IPS-18a (cell line): ENCODE results near the gene CDC6.
A peak's percentile ranks its signal among the peaks of the same experiment; 100 is the strongest.

ENCODE experiments used
- H3K27ac ChIP-seq: one replicate; pipeline ENCODE4 v1.5.1; 2013; ENCODE audit warnings: low read length
- H3K27me3 ChIP-seq: one replicate; pipeline ENCODE4 v1.6.1; 2013; ENCODE audit warnings: mild to moderate bottlenecking, low read length; ENCODE audit not compliant: control insufficient read depth, insufficient read depth
- H3K36me3 ChIP-seq: one replicate; pipeline ENCODE4 v1.6.1; 2013; ENCODE audit warnings: low read depth, low read length; ENCODE audit not compliant: control insufficient read depth
- H3K4me1 ChIP-seq: one replicate; pipeline ENCODE4 v1.6.1; 2013; ENCODE audit warnings: low read depth, low read length; ENCODE audit not compliant: control insufficient read depth
- H3K4me3 ChIP-seq: one replicate; pipeline ENCODE4 v1.5.1; 2013; ENCODE audit warnings: low read length
- H3K9ac ChIP-seq: one replicate; pipeline ENCODE4 v1.6.1; 2013; ENCODE audit warnings: mild to moderate bottlenecking, low read length, moderate library complexity
- H3K9me3 ChIP-seq: one replicate; pipeline ENCODE4 v1.6.1; 2013; ENCODE audit warnings: low read depth, low read length; ENCODE audit not compliant: control insufficient read depth

Gene CDC6

DNA sequence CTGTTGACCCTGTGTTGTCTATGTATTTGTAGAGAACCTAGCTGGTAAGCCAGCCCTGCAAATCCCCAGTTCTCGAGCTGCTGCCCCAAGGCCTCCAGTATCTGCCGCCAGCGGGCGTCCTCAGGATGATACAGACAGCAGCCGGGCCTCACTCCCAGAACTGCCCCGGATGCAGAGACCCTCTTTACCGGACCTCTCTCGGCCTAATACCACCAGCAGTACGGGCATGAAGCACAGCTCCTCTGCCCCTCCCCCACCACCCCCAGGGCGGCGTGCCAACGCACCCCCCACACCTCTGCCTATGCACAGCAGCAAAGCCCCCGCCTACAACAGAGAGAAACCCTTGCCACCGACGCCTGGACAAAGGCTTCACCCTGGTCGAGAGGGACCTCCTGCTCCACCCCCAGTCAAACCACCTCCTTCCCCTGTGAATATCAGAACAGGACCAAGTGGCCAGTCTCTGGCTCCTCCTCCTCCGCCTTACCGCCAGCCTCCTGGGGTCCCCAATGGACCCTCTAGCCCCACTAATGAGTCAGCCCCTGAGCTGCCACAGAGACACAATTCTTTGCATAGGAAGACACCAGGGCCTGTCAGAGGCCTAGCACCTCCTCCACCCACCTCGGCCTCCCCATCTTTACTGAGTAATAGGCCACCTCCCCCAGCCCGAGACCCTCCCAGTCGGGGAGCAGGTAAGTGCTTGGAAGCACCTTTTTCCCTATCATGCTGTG is 23.1 kb upstream of the CDC6 start:
- no peak overlapping the region for H3K9ac ChIP-seq
- no peaks in the 10 kb centered on the region for H3K27me3 ChIP-seq
- H3K36me3 ChIP-seq, result peaks cover 34% of the 10 kb centered on the region
- H3K4me3 ChIP-seq, result no peak overlapping the region
- H3K9me3 ChIP-seq, result no peaks in the 10 kb centered on the region
- H3K4me1 ChIP-seq, result no peaks in the 10 kb centered on the region
- H3K27ac ChIP-seq, result no peak overlapping the region

DNA sequence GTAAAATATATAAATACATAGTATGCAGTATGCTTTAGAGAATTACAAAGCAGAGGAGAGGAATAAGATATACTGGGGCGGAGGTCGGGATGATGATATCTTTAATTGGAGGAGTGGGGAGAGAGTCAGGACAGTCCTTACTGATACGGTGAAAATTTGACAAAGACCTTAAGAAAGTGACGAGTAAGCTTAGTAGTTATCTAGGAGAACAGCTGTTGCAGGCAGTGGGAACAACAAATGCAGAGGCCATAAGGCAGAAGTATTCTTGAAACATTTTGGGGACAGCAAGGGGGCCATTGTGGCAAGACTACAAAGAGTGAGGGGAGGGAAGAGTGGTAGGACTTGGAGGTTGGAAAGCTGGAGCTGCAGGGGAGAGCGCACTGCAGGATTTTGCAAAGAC is 22.3 kb upstream of the CDC6 start:
- H3K9me3 ChIP-seq, result no peaks in the 10 kb centered on the region
- peaks cover 34% of the 10 kb centered on the region for H3K36me3 ChIP-seq
- H3K27me3 ChIP-seq, result no peaks in the 10 kb centered on the region
- H3K4me3 ChIP-seq, result no peak overlapping the region
- H3K4me1 ChIP-seq, result no peaks in the 10 kb centered on the region
- H3K27ac ChIP-seq, result no peak overlapping the region
- no peak overlapping the region for H3K9ac ChIP-seq

DNA sequence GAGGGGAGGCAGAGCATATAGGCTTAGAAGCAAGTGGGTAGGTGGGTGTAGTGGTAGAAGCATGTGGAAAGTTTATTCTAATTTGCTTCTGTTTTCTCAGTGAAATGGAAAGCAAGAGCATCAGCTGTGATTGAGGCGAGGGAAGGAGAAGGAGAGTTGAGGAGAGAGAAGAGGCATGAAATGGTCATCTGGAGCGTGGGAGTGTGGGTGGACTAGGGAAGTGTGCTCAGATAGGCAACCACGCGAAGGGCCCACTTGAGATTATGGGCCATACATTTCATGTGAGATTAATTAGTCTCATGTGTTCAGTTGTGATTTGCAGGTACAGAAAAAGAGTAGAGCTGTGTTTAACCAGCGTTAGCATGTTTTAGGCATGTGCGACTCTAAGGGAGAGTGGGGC is 20.8 kb upstream of the CDC6 start:
- no peaks in the 10 kb centered on the region for H3K9me3 ChIP-seq
- H3K4me3 ChIP-seq, result no peak overlapping the region
- H3K4me1 ChIP-seq, result no peaks in the 10 kb centered on the region
- H3K9ac ChIP-seq, result no peak overlapping the region
- H3K27me3 ChIP-seq, result no peaks in the 10 kb centered on the region
- H3K36me3 ChIP-seq, result peaks cover 29% of the 10 kb centered on the region
- no peak overlapping the region for H3K27ac ChIP-seq

DNA sequence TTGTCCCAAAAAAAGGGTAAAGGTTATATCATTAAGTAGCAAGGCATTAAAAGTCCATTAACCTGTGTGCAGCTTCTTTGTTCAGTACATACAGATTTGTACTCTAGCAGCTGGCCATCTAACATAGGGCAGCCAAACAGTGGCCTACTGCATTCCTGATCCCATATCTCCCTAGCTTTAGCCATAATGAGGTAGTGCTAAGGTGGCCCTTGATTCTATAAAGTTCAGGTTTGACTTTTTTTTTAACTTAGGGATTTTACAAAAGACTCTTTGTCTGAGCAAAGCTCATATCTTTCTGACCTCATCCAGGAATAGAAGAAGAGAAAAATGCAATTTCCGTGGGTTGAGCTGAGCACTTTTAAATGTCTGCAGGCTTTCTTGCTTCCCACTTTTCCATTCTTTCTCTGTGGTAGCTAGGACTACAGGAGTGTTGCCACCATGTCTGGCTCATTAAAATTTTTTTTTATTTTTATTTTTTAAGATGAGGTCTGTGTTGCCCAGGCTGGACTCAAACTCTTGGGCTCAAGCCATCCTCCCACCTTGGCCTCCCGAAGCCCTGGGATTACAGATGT is 19.5 kb upstream of the CDC6 start:
- Histone ChIP-seq H3K27me3 (no peaks in the 10 kb centered on the region), H3K4me3 (no peak overlapping the region), H3K36me3 (peaks cover 20% of the 10 kb centered on the region), H3K4me1 (no peaks in the 10 kb centered on the region), H3K9me3 (no peaks in the 10 kb centered on the region), H3K27ac (no peak overlapping the region), H3K9ac (no peak overlapping the region)

DNA sequence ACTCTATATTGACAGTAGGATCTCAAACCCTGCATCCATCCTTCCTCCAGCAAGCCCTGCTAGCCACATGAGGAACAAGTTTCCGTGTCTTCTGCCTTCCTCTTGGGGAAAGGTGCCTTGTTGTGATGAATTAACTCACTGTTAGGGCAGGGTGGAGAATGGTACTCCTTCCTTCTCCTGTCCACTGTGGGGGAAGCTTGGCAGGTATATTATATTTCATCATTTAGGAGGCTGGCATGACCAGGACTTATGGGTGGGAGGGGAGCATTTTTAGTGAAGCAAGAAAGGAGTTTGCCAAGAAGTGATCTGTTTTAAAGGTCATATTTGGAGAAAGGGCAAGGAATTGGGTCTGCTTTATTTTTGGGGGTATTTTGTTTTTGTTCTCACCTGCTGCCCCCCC is 9.3 kb upstream of the CDC6 start:
- H3K9me3 ChIP-seq, result no peaks in the 10 kb centered on the region
- H3K27ac ChIP-seq, result no peak overlapping the region
- peaks cover 14% of the 10 kb centered on the region for H3K4me1 ChIP-seq
- H3K4me3 ChIP-seq, result no peak overlapping the region
- H3K9ac ChIP-seq, result no peak overlapping the region
- H3K36me3 ChIP-seq, result peaks cover 49% of the 10 kb centered on the region
- H3K27me3 ChIP-seq, result no peaks in the 10 kb centered on the region

DNA sequence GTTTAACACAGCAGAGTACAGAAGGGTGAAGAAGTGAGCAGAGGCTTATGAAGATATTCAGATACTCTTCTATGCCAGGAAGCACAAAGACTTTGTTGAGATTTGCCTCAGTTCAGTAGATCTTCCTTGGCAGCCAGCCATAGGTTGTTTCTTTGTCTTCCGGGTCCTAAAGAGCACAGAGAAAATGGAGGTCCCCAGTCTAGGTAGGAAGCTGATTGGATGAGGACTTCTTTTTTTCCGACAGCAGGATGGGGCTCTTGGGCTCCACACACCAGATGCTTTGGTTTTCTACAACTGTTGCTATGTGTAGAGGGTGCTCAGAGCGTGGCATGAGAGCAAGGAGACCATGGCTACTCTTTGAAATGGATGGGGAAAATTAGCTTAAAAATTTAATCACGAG is 8.3 kb upstream of the CDC6 start:
- peaks cover 43% of the 10 kb centered on the region for H3K36me3 ChIP-seq
- no peaks in the 10 kb centered on the region for H3K9me3 ChIP-seq
- peaks cover 14% of the 10 kb centered on the region for H3K4me1 ChIP-seq
- no peaks in the 10 kb centered on the region for H3K27me3 ChIP-seq
- H3K9ac ChIP-seq, result no peak overlapping the region
- no peak overlapping the region for H3K4me3 ChIP-seq
- H3K27ac ChIP-seq, result no peak overlapping the region

DNA sequence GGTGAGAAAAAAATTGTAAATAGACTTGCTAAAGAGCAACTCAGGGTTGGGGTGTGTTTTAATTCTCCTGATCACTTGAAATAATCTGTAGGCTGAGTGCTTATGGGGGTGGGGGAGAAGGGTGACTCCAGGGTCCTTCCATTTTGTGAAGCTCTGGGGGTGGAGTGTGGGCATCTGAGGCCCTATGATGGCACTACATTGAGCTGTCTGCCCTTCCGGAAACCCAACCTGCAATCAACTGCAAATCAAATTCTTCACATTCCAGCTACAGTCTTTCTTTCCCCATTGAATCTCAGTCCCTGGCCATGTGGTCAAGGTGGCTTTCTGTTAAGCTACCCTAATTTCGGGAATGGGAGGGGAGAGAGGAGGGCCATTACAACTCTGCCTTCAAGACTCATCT is 6.0 kb upstream of the CDC6 start:
- H3K4me1 ChIP-seq, result peaks cover 14% of the 10 kb centered on the region
- H3K36me3 ChIP-seq, result peaks cover 32% of the 10 kb centered on the region
- H3K9me3 ChIP-seq, result no peaks in the 10 kb centered on the region
- no peaks in the 10 kb centered on the region for H3K27me3 ChIP-seq
- peak overlapping the region; percentile 11 for H3K9ac ChIP-seq
- H3K27ac ChIP-seq, result peak overlapping the region; percentile 61
- H3K4me3 ChIP-seq, result no peak overlapping the region

DNA sequence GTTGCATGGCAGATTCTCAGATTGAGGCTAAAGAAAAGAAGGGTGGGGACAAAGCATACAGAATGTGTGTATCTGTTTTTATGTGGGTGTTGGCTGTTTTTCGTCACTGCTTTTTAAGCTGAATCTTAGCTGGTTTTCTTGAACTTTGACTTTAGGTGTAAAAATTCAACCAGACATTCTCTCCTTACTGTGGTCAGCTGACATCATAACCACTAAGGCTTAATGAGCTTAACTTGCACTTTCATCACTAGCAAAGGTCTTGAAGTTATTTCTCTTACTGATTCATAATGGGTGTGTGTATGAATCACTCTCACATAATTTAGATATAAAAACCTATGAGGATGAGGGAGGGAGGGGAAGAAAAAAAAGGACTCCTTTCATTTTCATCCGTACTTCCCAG is 4.0 kb upstream of the CDC6 start:
- Histone ChIP-seq H3K4me1 (peaks cover 18% of the 10 kb centered on the region), H3K27me3 (no peaks in the 10 kb centered on the region), H3K27ac (no peak overlapping the region), H3K4me3 (no peak overlapping the region), H3K9me3 (no peaks in the 10 kb centered on the region), H3K9ac (no peak overlapping the region), H3K36me3 (peaks cover 17% of the 10 kb centered on the region)

DNA sequence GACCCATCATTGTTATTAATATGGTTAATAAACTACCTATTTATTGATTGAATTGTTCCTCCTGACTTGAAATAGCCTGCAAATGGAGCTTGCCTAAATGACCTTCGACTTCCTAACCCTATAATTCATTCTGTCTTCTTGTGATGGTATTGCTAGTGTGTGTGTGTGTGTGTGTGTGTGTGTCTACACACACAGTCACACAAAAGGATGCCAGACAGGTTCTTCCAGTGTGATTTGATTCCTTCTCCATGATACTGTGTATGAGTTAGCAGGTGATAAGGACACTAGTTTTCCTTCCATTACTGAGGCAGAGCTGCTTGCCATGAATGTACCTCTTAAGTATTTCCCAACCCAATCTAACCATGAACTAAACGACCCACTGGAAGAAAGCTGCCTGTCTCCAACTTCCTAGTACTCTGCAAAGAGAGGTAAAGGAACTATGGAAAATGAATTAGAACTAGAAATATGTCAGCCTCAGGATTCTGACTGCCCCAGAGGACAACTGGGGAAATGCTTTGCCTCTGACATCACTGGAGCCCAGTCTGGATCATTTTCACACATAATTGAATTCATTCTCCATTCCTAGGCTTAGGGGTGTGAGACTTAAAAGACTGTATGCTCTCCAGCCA is 3.5 kb upstream of the CDC6 start:
- H3K27me3 ChIP-seq, result no peaks in the 10 kb centered on the region
- no peak overlapping the region for H3K9ac ChIP-seq
- no peaks in the 10 kb centered on the region for H3K9me3 ChIP-seq
- no peak overlapping the region for H3K27ac ChIP-seq
- no peak overlapping the region for H3K4me3 ChIP-seq
- H3K36me3 ChIP-seq, result peaks cover 13% of the 10 kb centered on the region
- H3K4me1 ChIP-seq, result peaks cover 18% of the 10 kb centered on the region

DNA sequence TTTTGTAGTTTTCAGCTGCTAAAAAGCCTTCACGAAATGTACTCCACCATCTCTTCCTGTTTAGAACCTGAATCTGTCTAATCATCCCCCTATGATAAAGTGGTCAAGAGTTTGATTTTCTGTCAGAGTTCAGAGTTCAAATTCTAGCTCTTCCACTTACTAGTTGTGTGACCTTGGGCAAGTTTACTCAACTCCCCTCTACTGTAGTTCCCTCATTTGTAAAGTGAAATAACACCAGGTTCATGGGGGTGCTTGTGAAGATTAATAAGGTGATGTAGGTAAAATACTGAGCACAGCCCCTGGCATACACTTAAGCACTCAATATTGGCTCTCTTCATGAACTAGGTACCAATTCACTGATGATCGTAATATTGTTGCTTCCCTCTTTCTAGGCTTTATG is 1.2 kb upstream of the CDC6 start:
- Histone ChIP-seq H3K4me1 (peaks cover 12% of the 10 kb centered on the region), H3K27me3 (no peaks in the 10 kb centered on the region), H3K9ac (no peak overlapping the region), H3K9me3 (no peaks in the 10 kb centered on the region), H3K36me3 (peaks cover 17% of the 10 kb centered on the region), H3K27ac (no peak overlapping the region), H3K4me3 (no peak overlapping the region)

DNA sequence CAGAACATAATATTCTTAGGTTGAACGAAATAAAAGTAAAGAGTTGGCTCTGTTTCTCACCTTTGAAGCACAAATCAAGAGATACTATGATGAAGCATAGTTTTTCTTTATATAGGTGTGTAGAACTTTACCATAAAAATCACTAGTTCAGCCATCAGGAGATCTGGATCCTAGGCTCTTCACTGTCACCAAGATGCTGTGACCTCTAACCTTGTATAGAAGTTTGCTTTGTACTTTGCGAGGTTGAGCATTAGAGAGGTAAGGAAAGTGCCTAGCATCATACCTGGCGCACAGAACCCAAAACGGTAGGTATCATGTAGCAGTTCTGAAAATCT is 553 bp upstream of the CDC6 start:
- Histone ChIP-seq H3K4me3 (peak overlapping the region; percentile 44), H3K27me3 (no peaks in the 10 kb centered on the region), H3K9ac (no peak overlapping the region), H3K27ac (no peak overlapping the region), H3K4me1 (peaks cover 6% of the 10 kb centered on the region), H3K36me3 (peaks cover 24% of the 10 kb centered on the region), H3K9me3 (no peaks in the 10 kb centered on the region)
